Measurements from ENCODE around the gene CCT5. TPM values are rescaled to one million over a fixed set of nuclear protein-coding genes. Genes with fewer than 3 reads are reported as not detected.

Gene CCT5
- total RNA-seq, 2 experiments from 2014 or later: 27.4 to 32.0 TPM

GRCh38 chr5:10301842-10302610, 51.9 kb downstream of the CCT5 start:
- Mint-ChIP-seq H3K9me3 (no peaks in the 10 kb centered on the region), H3K27me3 (peaks cover 12% of the 10 kb centered on the region), H3K4me1 (ENCODE audit: low read depth) (peaks cover under 1% of the 10 kb centered on the region), H3K27ac (no peak overlapping the region), H3K4me3 (no peak overlapping the region), H3K36me3 (ENCODE audit: low read depth) (no peaks in the 10 kb centered on the region)
- ATAC-seq (ENCODE audit: poor library complexity): no peak
- Histone ChIP-seq H3K27me3 (ENCODE audit: control insufficient read depth in 1 of 2, insufficient read depth in 2 of 2, low read length in 2 of 2) (peaks cover 5 to 12% of the 10 kb centered on the region in 2 experiments), H3K27ac (ENCODE audit: low read depth in 1 of 2, low read length in 2 of 2) (no peak overlapping the region), H3K9me3 (ENCODE audit: control insufficient read depth in 1 of 2, insufficient read depth in 1 of 2, low read length in 2 of 2) (no peaks in the 10 kb centered on the region), H3K36me3 (ENCODE audit: insufficient read depth, low read length) (no peaks in the 10 kb centered on the region), H3K4me3 (ENCODE audit: low read length) (no peak overlapping the region), H3K4me1 (ENCODE audit: insufficient read depth, low read length) (no peaks in the 10 kb centered on the region)
- ChIA-PET POLR2A (no interaction called here), CTCF (no interaction called here)
- no peak for TF ChIP-seq CTCF (IDR thresholded peaks at IDR 0.05)
- DNase-seq: no peak
- intact Hi-C loops (cut with DNase I, micrococcal nuclease): no loop called here

GRCh38 chr5:10303201-10303600, 53.1 kb downstream of the CCT5 start:
- Mint-ChIP-seq H3K36me3 (ENCODE audit: low read depth) (no peaks in the 10 kb centered on the region), H3K4me1 (ENCODE audit: low read depth) (peaks cover 6% of the 10 kb centered on the region), H3K9me3 (no peaks in the 10 kb centered on the region), H3K27ac (no peak overlapping the region), H3K4me3 (no peak overlapping the region), H3K27me3 (peaks cover 18% of the 10 kb centered on the region)
- no peak for DNase-seq
- H3K27me3 ChIP-seq (ENCODE audit: control insufficient read depth in 1 of 2, insufficient read depth in 2 of 2, low read length in 2 of 2): peaks cover 9 to 11% of the 10 kb centered on the region in 2 experiments
- intact Hi-C loops (cut with DNase I, micrococcal nuclease): no loop called here
- no peak overlapping the region for H3K4me3 ChIP-seq (ENCODE audit: low read length)
- ATAC-seq (ENCODE audit: poor library complexity): no peak
- ChIA-PET CTCF (no interaction called here), POLR2A (no interaction called here)
- no peak for TF ChIP-seq CTCF (IDR thresholded peaks at IDR 0.05)
- H3K27ac ChIP-seq (ENCODE audit: low read depth in 1 of 2, low read length in 2 of 2): no peak overlapping the region
- peaks cover 4% of the 10 kb centered on the region for H3K4me1 ChIP-seq (ENCODE audit: insufficient read depth, low read length)
- H3K36me3 ChIP-seq (ENCODE audit: insufficient read depth, low read length): no peaks in the 10 kb centered on the region
- no peaks in the 10 kb centered on the region for H3K9me3 ChIP-seq (ENCODE audit: control insufficient read depth in 1 of 2, insufficient read depth in 1 of 2, low read length in 2 of 2)

- DNase-seq (no peak), ATAC-seq (ENCODE audit: poor library complexity) (no peak)
- no peak for TF ChIP-seq CTCF (IDR thresholded peaks at IDR 0.05)
- no peak overlapping the region for H3K4me3 Mint-ChIP-seq
- ChIA-PET POLR2A (no interaction called here), CTCF (no interaction called here)
- Histone ChIP-seq H3K4me3 (ENCODE audit: low read length) (no peak overlapping the region), H3K36me3 (ENCODE audit: insufficient read depth, low read length) (no peaks in the 10 kb centered on the region), H3K9me3 (ENCODE audit: control insufficient read depth in 1 of 2, insufficient read depth in 1 of 2, low read length in 2 of 2) (no peaks in the 10 kb centered on the region), H3K4me1 (ENCODE audit: insufficient read depth, low read length) (peaks cover 4% of the 10 kb centered on the region), H3K27me3 (ENCODE audit: control insufficient read depth in 1 of 2, insufficient read depth in 2 of 2, low read length in 2 of 2) (peaks cover 11 to 12% of the 10 kb centered on the region in 2 experiments), H3K27ac (ENCODE audit: low read depth in 1 of 2, low read length in 2 of 2) (no peak overlapping the region)
- H3K27me3 Mint-ChIP-seq: peaks cover 18% of the 10 kb centered on the region
- H3K36me3 Mint-ChIP-seq (ENCODE audit: low read depth): no peaks in the 10 kb centered on the region
- H3K27ac Mint-ChIP-seq: no peak overlapping the region
- H3K9me3 Mint-ChIP-seq: no peaks in the 10 kb centered on the region
- intact Hi-C loops (cut with DNase I, micrococcal nuclease): no loop called here
- H3K4me1 Mint-ChIP-seq (ENCODE audit: low read depth): peaks cover 6% of the 10 kb centered on the region
Measured at GRCh38 chr5:10303699-10304170, 53.7 kb downstream of the CCT5 start.

Data from CD4-positive, alpha-beta T cell (primary cell).